PC-3 (cell line): ENCODE data around the gene CCBE1. TPM values are rescaled to one million over a fixed set of nuclear protein-coding genes. Genes with fewer than 3 reads are reported as not detected.

ENCODE experiments used
- ATAC-seq: fragments of 200-7000 bp; cut with Tn5 transposase; 2 replicates; pipeline ENCODE4 v1.9.1; 2020; ENCODE audit warnings: mild to moderate bottlenecking, moderate library complexity
- BruUV-seq: library from RNA; stranded (reverse); fragments of 400-500 nt; replicated peaks from 2 replicates; lab custom pipeline; 2021; lab: Mats Ljungman, UMichigan
- CTCF ChIA-PET: fragments of 300-600 bp; sonication (Branson Sonifier 250); formaldehyde crosslinking; loops from one replicate; lab custom pipeline; 2022; ENCODE audit warnings: antibody characterized with exemption; lab: Charles Lee
- POLR2A ChIA-PET: fragments of 300-600 bp; sonication (Branson Sonifier 250); formaldehyde crosslinking; loops from one replicate; lab custom pipeline; 2022; ENCODE audit warnings: antibody characterized with exemption; ENCODE audit not compliant: unreplicated experiment; lab: Charles Lee
- DNase-seq: peaks from one replicate; pipeline ENCODE4 v3.0.0-alpha.2; 2015
- H2AFZ ChIP-seq: fragments of 300-600 bp; sonication (generic); 2 replicates; pipeline ENCODE4 v1.6.0; 2016; ENCODE audit warnings: antibody characterized with exemption, low read length
- H3F3A ChIP-seq: fragments of 300-600 bp; sonication (generic); one replicate; pipeline ENCODE4 v1.6.0; 2017; ENCODE audit warnings: antibody characterized with exemption, low read length, control low read depth, mild to moderate bottlenecking; ENCODE audit not compliant: unreplicated experiment
- H3K27ac ChIP-seq: fragments of 300-600 bp; sonication (generic); 2 replicates; pipeline ENCODE4 v1.5.1; 2016; ENCODE audit warnings: mild to moderate bottlenecking, low read length
- H3K27me3 ChIP-seq: fragments of 300-600 bp; sonication (generic); 2 replicates; pipeline ENCODE4 v1.6.1; 2016; ENCODE audit warnings: low read length, mixed read lengths
- H3K36me3 ChIP-seq: fragments of 300-600 bp; sonication (generic); 2 replicates; pipeline ENCODE4 v1.6.1; 2016; ENCODE audit warnings: low read depth, mixed run types, low read length, mixed read lengths
- H3K4me1 ChIP-seq: fragments of 300-600 bp; sonication (generic); 2 replicates; pipeline ENCODE4 v1.5.1; 2016; ENCODE audit warnings: low read length; ENCODE audit not compliant: insufficient read depth
- H3K4me2 ChIP-seq: fragments of 300-600 bp; sonication (generic); 2 replicates; pipeline ENCODE4 v1.6.0; 2016; ENCODE audit warnings: low read length
- H3K4me3 ChIP-seq: fragments of 300-600 bp; sonication (generic); 2 replicates; pipeline ENCODE4 v1.5.1; 2016; ENCODE audit warnings: mild to moderate bottlenecking, low read length, mixed read lengths
- H3K79me2 ChIP-seq: fragments of 300-600 bp; sonication (generic); 2 replicates; pipeline ENCODE4 v1.6.1; 2017; ENCODE audit warnings: low read length, mixed read lengths
- H3K9ac ChIP-seq: fragments of 300-600 bp; sonication (generic); 2 replicates; pipeline ENCODE4 v1.6.0; 2016; ENCODE audit warnings: mild to moderate bottlenecking, low read length
- H3K9me2 ChIP-seq: fragments of 300-600 bp; sonication (generic); replicated peaks from 2 replicates; pipeline ENCODE4 v1.6.1; 2016; ENCODE audit warnings: mixed run types, low read length, mixed read lengths
- H3K9me3 ChIP-seq: fragments of 300-600 bp; sonication (generic); 2 replicates; pipeline ENCODE4 v1.6.1; 2016; ENCODE audit warnings: low read length, mixed read lengths
- H4K20me1 ChIP-seq: fragments of 300-600 bp; sonication (generic); 2 replicates; pipeline ENCODE4 v1.6.1; 2016; ENCODE audit warnings: low read length, mixed read lengths
- CTCF ChIP-seq: fragments of 300-600 bp; sonication (generic); conservative IDR thresholded peaks from 2 replicates; pipeline ENCODE4 v1.5.1; 2017; ENCODE audit warnings: antibody characterized with exemption, low read depth, mild to moderate bottlenecking, low read length
- EZH2 ChIP-seq: fragments of 300-600 bp; sonication (generic); IDR thresholded peaks from one replicate; pipeline ENCODE4 v1.6.1; 2017; ENCODE audit warnings: antibody characterized with exemption, mild to moderate bottlenecking, low read length; ENCODE audit not compliant: unreplicated experiment
- EZH2phosphoT487 ChIP-seq: fragments of 300-600 bp; sonication (generic); IDR thresholded peaks from 2 replicates; pipeline ENCODE4 v1.6.1; 2018; ENCODE audit warnings: mild to moderate bottlenecking, antibody characterized with exemption, low read length, borderline replicate concordance
- intact Hi-C: fragments of 100-400 bp; cut with micrococcal nuclease; formaldehyde crosslinking; loops from 2 replicates; pipeline ENCODE4 v1.9.0; 2023
- total RNA-seq: library from RNA; depleted of rRNA; stranded (reverse); fragments of >200 nt; gene quantifications from 2 replicates; pipeline ENCODE4 v1.2.3, GENCODE V29; 2014

CCBE1 gene
- total RNA-seq, 1 experiment from 2014 or later = 13.9 TPM

- H3F3A ChIP-seq = no peaks in the 10 kb centered on the region
- H3K9me3 ChIP-seq = no peaks in the 10 kb centered on the region
- intact Hi-C loops = no loop called here
- H4K20me1 ChIP-seq = no peaks in the 10 kb centered on the region
- BruUV-seq = no TSS peak
- TF ChIP-seq EZH2phosphoT487 (no peak), EZH2 (no peak), CTCF (no peak)
- ChIA-PET CTCF (no interaction called here), POLR2A (interaction anchor here (0.6 kb wide), 1 partner anchor 520 kb away, joined by 3 read pairs; no protein-coding TSS in a partner anchor)
- H3K27me3 ChIP-seq = no peaks in the 10 kb centered on the region
- no peaks in the 10 kb centered on the region for H3K9me2 ChIP-seq
- H3K79me2 ChIP-seq = peaks cover 34% of the 10 kb centered on the region
- H3K9ac ChIP-seq = no peak overlapping the region
- ATAC-seq (no peak), DNase-seq (no peak)
- H3K27ac ChIP-seq = no peak overlapping the region
- H3K4me1 ChIP-seq = no peaks in the 10 kb centered on the region
- H3K4me2 ChIP-seq = no peak overlapping the region
- no peak overlapping the region for H2AFZ ChIP-seq
- no peaks in the 10 kb centered on the region for H3K36me3 ChIP-seq
- H3K4me3 ChIP-seq = no peak overlapping the region
These were observed 72.9 kb downstream of the CCBE1 start for GRCh38 chr18:59624369-59624765.

GRCh38 chr18:59623456-59624368 is 73.5 kb downstream of the CCBE1 start:
- BruUV-seq = no TSS peak
- no peak overlapping the region for H3K9ac ChIP-seq
- H4K20me1 ChIP-seq = no peaks in the 10 kb centered on the region
- no peaks in the 10 kb centered on the region for H3K9me2 ChIP-seq
- no peaks in the 10 kb centered on the region for H3K27me3 ChIP-seq
- no peak overlapping the region for H3K4me3 ChIP-seq
- CTCF ChIA-PET = interaction anchor here (0.6 kb wide), 2 partner anchors 8 to 316 kb away, joined by 3 to 11 read pairs; no protein-coding TSS in a partner anchor
- H3K27ac ChIP-seq = no peak overlapping the region
- no peaks in the 10 kb centered on the region for H3K36me3 ChIP-seq
- peak; percentile 19 for DNase-seq
- TF ChIP-seq CTCF (no peak), EZH2phosphoT487 (no peak), EZH2 (no peak)
- H3K4me1 ChIP-seq = no peaks in the 10 kb centered on the region
- H3K9me3 ChIP-seq = no peaks in the 10 kb centered on the region
- no peak overlapping the region for H2AFZ ChIP-seq
- no peaks in the 10 kb centered on the region for H3F3A ChIP-seq
- no peak for ATAC-seq
- POLR2A ChIA-PET = interaction anchor here (0.6 kb wide), 1 partner anchor 520 kb away, joined by 3 read pairs; no protein-coding TSS in a partner anchor
- intact Hi-C loops = no loop called here
- no peak overlapping the region for H3K4me2 ChIP-seq
- peaks cover 34% of the 10 kb centered on the region for H3K79me2 ChIP-seq

GRCh38 chr18:59621027-59621426 is 76.2 kb downstream of the CCBE1 start:
- peak; percentile 43 for DNase-seq

More at GRCh38 chr18:59621027-59621426, 76.2 kb downstream of the CCBE1 start:
- Histone ChIP-seq H3K27ac (no peak overlapping the region), H3K27me3 (no peaks in the 10 kb centered on the region), H3K79me2 (peaks cover 39% of the 10 kb centered on the region), H3K4me1 (peaks cover 11% of the 10 kb centered on the region), H3K4me2 (no peak overlapping the region), H3K36me3 (no peaks in the 10 kb centered on the region), H3K4me3 (no peak overlapping the region), H4K20me1 (no peaks in the 10 kb centered on the region), H2AFZ (no peak overlapping the region), H3F3A (no peaks in the 10 kb centered on the region), H3K9ac (no peak overlapping the region), H3K9me2 (no peaks in the 10 kb centered on the region), H3K9me3 (no peaks in the 10 kb centered on the region)
- CTCF ChIA-PET = no interaction called here
- TF ChIP-seq EZH2 = no peak
- TF ChIP-seq CTCF = no peak
- no peak for TF ChIP-seq EZH2phosphoT487
- intact Hi-C loops = no loop called here
- ATAC-seq = no peak
- POLR2A ChIA-PET = no interaction called here
- no TSS peak for BruUV-seq
